ENCODE results near the gene TP53BP2.

- no peak for TF ChIP-seq CTCF (IDR thresholded peaks at IDR 0.05)
- TF ChIP-seq POLR2AphosphoS5 (IDR thresholded peaks at IDR 0.05), result no peak
- no peak for TF ChIP-seq EP300 (IDR thresholded peaks at IDR 0.05)
- no peak for TF ChIP-seq POLR2A (IDR thresholded peaks at IDR 0.05)
Observed at GRCh38 chr1:223770621-223771315, 75.0 kb downstream of the TP53BP2 start.
